Mesodermal cell (in vitro differentiated cells): ENCODE measurements around the gene OR6X1. TPM values are rescaled to one million over a fixed set of nuclear protein-coding genes. Genes with fewer than 3 reads are reported as not detected.

ENCODE experiments used
- H3K27ac ChIP-seq: 2 replicates; pipeline ENCODE4 v1.7.0; 2013; ENCODE audit warnings: mild to moderate bottlenecking, low read depth, low read length, moderate library complexity; ENCODE audit not compliant: severe bottlenecking
- H3K36me3 ChIP-seq: 2 replicates; pipeline ENCODE4 v1.7.1; 2013; ENCODE audit warnings: mild to moderate bottlenecking, low read length, moderate library complexity; ENCODE audit not compliant: control insufficient read depth, insufficient read depth
- H3K4me1 ChIP-seq: one replicate; pipeline ENCODE4 v1.7.1; 2013; ENCODE audit warnings: mild to moderate bottlenecking, low read length; ENCODE audit not compliant: insufficient read depth, control insufficient read depth, poor library complexity, severe bottlenecking
- H3K4me3 ChIP-seq: 2 replicates; pipeline ENCODE4 v1.7.0; 2013; ENCODE audit warnings: low read length, control low read depth, mild to moderate bottlenecking; ENCODE audit not compliant: insufficient read depth, poor library complexity, severe bottlenecking; ENCODE audit errors: extremely low read depth
- H3K9me3 ChIP-seq: 2 replicates; pipeline ENCODE4 v1.7.1; 2013; ENCODE audit warnings: mild to moderate bottlenecking, low read length, moderate library complexity; ENCODE audit not compliant: control insufficient read depth
- WGBS, 2 experiments: methylation state at CpG; one replicate each; pipeline ENCODE4 v1.1.5; 2013; ENCODE audit warnings: missing lambda C conversion rate in 2 of 2; ENCODE audit not compliant: insufficient coverage in 2 of 2; 5-methylcytosine and 5-hydroxymethylcytosine counted together
- polyA plus RNA-seq, 2 experiments: library from polyadenylated mRNA; stranded (reverse); fragments of 50-300 nt; gene quantifications; one replicate each; pipeline ENCODE4 v1.2.3, GENCODE V29; 2013

The OR6X1 gene, protein sequence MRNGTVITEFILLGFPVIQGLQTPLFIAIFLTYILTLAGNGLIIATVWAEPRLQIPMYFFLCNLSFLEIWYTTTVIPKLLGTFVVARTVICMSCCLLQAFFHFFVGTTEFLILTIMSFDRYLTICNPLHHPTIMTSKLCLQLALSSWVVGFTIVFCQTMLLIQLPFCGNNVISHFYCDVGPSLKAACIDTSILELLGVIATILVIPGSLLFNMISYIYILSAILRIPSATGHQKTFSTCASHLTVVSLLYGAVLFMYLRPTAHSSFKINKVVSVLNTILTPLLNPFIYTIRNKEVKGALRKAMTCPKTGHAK
- polyA plus RNA-seq (2013, experiment 1 of 2), result not detected
- not detected for polyA plus RNA-seq (2013, experiment 2 of 2)

GRCh38 chr11:123754101-123754568 lies at the start of gene OR6X1:
Gene OR6X1 (minus strand): TSS chr11:123754518. CDS start chr11:123754518, 0 bp downstream.
- H3K9me3 ChIP-seq, result no peaks in the 10 kb centered on the region
- no peaks in the 10 kb centered on the region for H3K36me3 ChIP-seq
- H3K4me3 ChIP-seq, result no peak within 1 kb of the TSS
- 95 to 100% methylated on average over 2 to 3 of the region's 3 CpGs for WGBS, 2 experiments
- no peaks in the 10 kb centered on the region for H3K4me1 ChIP-seq
- no peak within 1 kb of the TSS for H3K27ac ChIP-seq

GRCh38 chr11:123801765-123802164 lies 47.4 kb upstream of the OR6X1 start:
- Histone ChIP-seq H3K4me3 (no peak overlapping the region), H3K27ac (no peak overlapping the region), H3K4me1 (peaks cover 5% of the 10 kb centered on the region), H3K9me3 (no peaks in the 10 kb centered on the region), H3K36me3 (no peaks in the 10 kb centered on the region)
- whole genome bisulfite sequencing, 2 experiments, result 0% methylated on average over 1 of the region's 1 CpG; no CpG with 5 or more reads in 1 of the 2 experiments

- H3K4me1 ChIP-seq, result peaks cover 5% of the 10 kb centered on the region
- H3K27ac ChIP-seq, result no peak overlapping the region
- H3K36me3 ChIP-seq, result no peaks in the 10 kb centered on the region
- 91 to 100% methylated on average over 3 of the region's 3 CpGs for WGBS, 2 experiments
- no peaks in the 10 kb centered on the region for H3K9me3 ChIP-seq
- no peak overlapping the region for H3K4me3 ChIP-seq
These were observed 45.7 kb upstream of the OR6X1 start for GRCh38 chr11:123800036-123800435.

DNA sequence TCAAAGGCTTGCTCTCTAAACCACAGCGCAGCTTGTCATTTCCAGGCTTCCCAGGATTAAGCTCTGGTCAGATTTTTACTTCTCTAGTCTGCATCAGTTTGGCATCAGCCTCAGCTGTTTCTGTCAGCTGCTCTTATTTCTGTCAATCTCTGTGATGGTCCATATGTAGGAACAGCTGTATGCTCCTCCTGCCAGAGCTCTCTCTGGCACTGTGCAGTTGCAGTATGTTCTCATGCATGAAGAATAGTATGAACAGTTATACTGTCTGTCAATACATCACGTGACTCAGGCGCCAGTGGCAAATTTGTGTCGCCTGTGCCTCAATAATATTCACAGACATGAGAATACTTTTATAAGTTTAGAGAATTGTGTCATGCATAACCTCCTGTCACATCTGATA lies 45.1 kb upstream of the OR6X1 start:
- H3K4me1 ChIP-seq, result no peaks in the 10 kb centered on the region
- no peaks in the 10 kb centered on the region for H3K36me3 ChIP-seq
- H3K4me3 ChIP-seq, result no peak overlapping the region
- 90 to 100% methylated on average over 1 of the region's 4 CpGs for WGBS, 2 experiments
- H3K9me3 ChIP-seq, result no peaks in the 10 kb centered on the region
- H3K27ac ChIP-seq, result no peak overlapping the region

GRCh38 chr11:123798513-123799252 lies 44.4 kb upstream of the OR6X1 start:
- 80 to 82% methylated on average over 1 to 2 of the region's 5 CpGs for WGBS, 2 experiments
- Histone ChIP-seq H3K4me3 (no peak overlapping the region), H3K9me3 (no peaks in the 10 kb centered on the region), H3K36me3 (no peaks in the 10 kb centered on the region), H3K4me1 (no peaks in the 10 kb centered on the region), H3K27ac (no peak overlapping the region)

DNA sequence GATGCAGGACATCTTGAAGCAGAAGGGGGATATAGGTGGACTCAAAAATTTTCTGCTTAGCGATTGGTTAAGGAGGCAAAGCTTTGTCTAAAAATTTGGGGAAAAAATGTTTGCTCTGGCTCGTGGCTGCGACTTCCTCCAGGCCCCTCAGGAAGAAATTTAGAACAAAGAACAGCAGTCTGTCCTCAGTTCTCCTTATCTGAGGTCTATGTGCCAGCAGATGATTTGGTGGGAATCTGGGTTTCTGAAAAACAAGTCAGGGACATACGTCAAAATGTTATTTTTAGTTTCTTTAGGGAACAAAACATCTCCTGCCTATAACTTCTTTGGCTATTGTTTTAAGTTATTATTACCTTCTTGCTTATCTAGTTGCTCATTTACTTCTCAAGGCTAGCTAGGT lies 43.8 kb upstream of the OR6X1 start:
- no peaks in the 10 kb centered on the region for H3K9me3 ChIP-seq
- H3K27ac ChIP-seq, result no peak overlapping the region
- H3K4me3 ChIP-seq, result no peak overlapping the region
- 80 to 81% methylated on average over 1 to 3 of the region's 4 CpGs for WGBS, 2 experiments
- no peaks in the 10 kb centered on the region for H3K36me3 ChIP-seq
- no peaks in the 10 kb centered on the region for H3K4me1 ChIP-seq

DNA sequence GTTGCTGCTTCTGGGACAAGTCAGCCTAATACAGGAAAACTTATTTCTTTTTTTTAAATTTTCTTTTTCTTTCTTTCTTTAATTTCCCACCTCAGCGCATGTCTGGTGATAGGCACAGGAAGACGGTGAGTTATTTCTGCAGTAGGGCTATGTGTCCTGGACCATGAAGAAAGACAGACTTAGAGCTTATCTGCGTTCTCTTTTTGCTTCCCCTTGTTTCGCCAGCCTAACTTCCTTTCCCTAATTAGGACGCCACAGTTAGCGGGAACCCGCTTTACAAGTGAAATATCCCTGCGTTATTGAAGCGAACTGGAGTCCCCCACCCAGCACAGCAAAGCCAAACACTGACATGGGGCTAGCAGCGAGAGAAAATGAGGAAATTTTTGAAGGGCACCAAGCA lies 43.2 kb upstream of the OR6X1 start:
- Histone ChIP-seq H3K36me3 (no peaks in the 10 kb centered on the region), H3K27ac (no peak overlapping the region), H3K4me1 (no peaks in the 10 kb centered on the region), H3K4me3 (no peak overlapping the region), H3K9me3 (no peaks in the 10 kb centered on the region)
- WGBS, 2 experiments, result 95 to 100% methylated on average over 2 to 8 of the region's 10 CpGs

- Histone ChIP-seq H3K4me3 (no peak overlapping the region), H3K4me1 (no peaks in the 10 kb centered on the region), H3K27ac (no peak overlapping the region), H3K36me3 (no peaks in the 10 kb centered on the region), H3K9me3 (no peaks in the 10 kb centered on the region)
- 88 to 96% methylated on average over 3 of the region's 4 CpGs for WGBS, 2 experiments
These were observed 42.8 kb upstream of the OR6X1 start for GRCh38 chr11:123797114-123797513.

GRCh38 chr11:123796226-123796625 lies 41.9 kb upstream of the OR6X1 start:
- WGBS, 2 experiments, result 89% methylated on average over 1 of the region's 1 CpG; no CpG with 5 or more reads in 1 of the 2 experiments
- Histone ChIP-seq H3K36me3 (no peaks in the 10 kb centered on the region), H3K27ac (no peak overlapping the region), H3K9me3 (no peaks in the 10 kb centered on the region), H3K4me1 (no peaks in the 10 kb centered on the region), H3K4me3 (no peak overlapping the region)

- Histone ChIP-seq H3K27ac (no peak overlapping the region), H3K4me3 (no peak overlapping the region), H3K36me3 (no peaks in the 10 kb centered on the region), H3K9me3 (no peaks in the 10 kb centered on the region), H3K4me1 (no peaks in the 10 kb centered on the region)
- WGBS, 2 experiments, result no CpG with 5 or more reads among the region's 1 CpG
These were observed 29.2 kb upstream of the OR6X1 start for GRCh38 chr11:123783536-123783935.

DNA sequence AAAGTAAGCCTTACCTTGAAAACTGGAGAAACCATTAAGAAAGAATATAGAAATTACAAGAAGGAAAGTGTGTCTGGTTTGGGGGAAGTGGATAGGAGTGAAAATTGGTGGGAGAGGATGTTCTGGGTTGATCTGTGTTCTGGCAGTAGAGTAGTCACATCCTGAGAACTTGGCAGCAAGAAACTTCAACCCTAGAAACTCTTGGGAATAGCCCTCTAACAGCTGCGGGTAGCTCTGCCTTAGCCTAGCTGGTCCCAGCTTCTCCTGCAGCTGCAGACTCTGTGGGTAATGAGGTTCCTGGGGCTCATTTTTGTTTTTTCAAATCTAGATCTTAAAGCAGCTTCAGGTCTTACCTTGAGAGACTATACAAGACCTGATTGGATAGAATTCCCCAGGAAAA lies 24.2 kb upstream of the OR6X1 start:
- Histone ChIP-seq H3K4me1 (no peaks in the 10 kb centered on the region), H3K36me3 (no peaks in the 10 kb centered on the region), H3K4me3 (no peak overlapping the region), H3K9me3 (no peaks in the 10 kb centered on the region), H3K27ac (no peak overlapping the region)
- WGBS, 2 experiments, result 100% methylated on average over 1 of the region's 1 CpG; no CpG with 5 or more reads in 1 of the 2 experiments
